Neuronal stem cell (in vitro differentiated cells): ENCODE data around the gene TBC1D22A.

Experiments
- DNase-seq: peaks from one replicate; pipeline ENCODE4 v3.0.0-alpha.2; 2013; ENCODE audit warnings: low spot score
- H2AFZ ChIP-seq: one replicate; pipeline ENCODE4 v1.6.1; 2013; ENCODE audit warnings: mild to moderate bottlenecking, low read length, inconsistent platforms
- H2AK5ac ChIP-seq: 2 replicates; pipeline ENCODE4 v1.6.1; 2013; ENCODE audit warnings: low read depth, mild to moderate bottlenecking, inconsistent platforms, low read length, moderate library complexity, mixed read lengths
- H2BK120ac ChIP-seq: 2 replicates; pipeline ENCODE4 v1.6.1; 2013; ENCODE audit warnings: low read depth, mild to moderate bottlenecking, inconsistent platforms, low read length, moderate library complexity, mixed read lengths
- H2BK12ac ChIP-seq: one replicate; pipeline ENCODE4 v1.6.1; 2013; ENCODE audit warnings: low read length, inconsistent platforms
- H2BK15ac ChIP-seq: 2 replicates; pipeline ENCODE4 v1.6.1; 2013; ENCODE audit warnings: mild to moderate bottlenecking, low read length, inconsistent platforms, mixed read lengths
- H2BK5ac ChIP-seq: one replicate; pipeline ENCODE4 v1.6.1; 2013; ENCODE audit warnings: inconsistent platforms, mild to moderate bottlenecking, low read length, moderate library complexity
- H3K14ac ChIP-seq: one replicate; pipeline ENCODE4 v1.6.1; 2013; ENCODE audit warnings: low read length, inconsistent platforms
- H3K18ac ChIP-seq: 2 replicates; pipeline ENCODE4 v1.6.1; 2013; ENCODE audit warnings: low read length, inconsistent platforms
- H3K23ac ChIP-seq: 2 replicates; pipeline ENCODE4 v1.6.1; 2013; ENCODE audit warnings: low read depth, mild to moderate bottlenecking, mixed read lengths, low read length, inconsistent platforms; ENCODE audit not compliant: poor library complexity
- H3K27ac ChIP-seq: replicated peaks from 3 replicates; pipeline ENCODE4 v1.5.1; 2013; ENCODE audit warnings: low read length, inconsistent platforms
- H3K27me3 ChIP-seq, 3 experiments: 2 replicates each; pipeline ENCODE4 v1.6.1; 2013; ENCODE audit warnings: low read length in 3 of 3, mild to moderate bottlenecking in 2 of 3, inconsistent platforms in 1 of 3, low read depth in 1 of 3, mixed read lengths in 1 of 3, moderate library complexity in 1 of 3; ENCODE audit not compliant: control insufficient read depth in 3 of 3, insufficient read depth in 3 of 3
- H3K36me3 ChIP-seq, 2 donors: replicated peaks in 1 of 2; 2 replicates each; pipeline ENCODE4 v1.6.1; 2013; ENCODE audit warnings: low read length in 2 of 2; ENCODE audit not compliant: control insufficient read depth in 2 of 2, insufficient read depth in 2 of 2
- H3K4ac ChIP-seq: 2 replicates; pipeline ENCODE4 v1.6.1; 2013; ENCODE audit warnings: inconsistent platforms, mild to moderate bottlenecking, low read length, moderate library complexity
- H3K4me1 ChIP-seq, 2 donors: 1 replicate in 1 of 2; 2 replicates in 1 of 2; pipeline ENCODE4 v1.6.1; 2013; ENCODE audit warnings: low read length in 2 of 2, low read depth in 1 of 2; ENCODE audit not compliant: control insufficient read depth in 2 of 2, insufficient read depth in 1 of 2
- H3K4me2 ChIP-seq: one replicate; pipeline ENCODE4 v1.6.1; 2013; ENCODE audit warnings: mild to moderate bottlenecking, low read length, inconsistent platforms; ENCODE audit not compliant: insufficient read depth, poor library complexity, severe bottlenecking
- H3K4me3 ChIP-seq, 2 donors: 2 replicates each; pipeline ENCODE4 v1.5.1; 2013; ENCODE audit warnings: low read length in 2 of 2, mild to moderate bottlenecking in 2 of 2, inconsistent platforms in 1 of 2, moderate library complexity in 1 of 2
- H3K79me1 ChIP-seq: one replicate; pipeline ENCODE4 v1.6.1; 2013; ENCODE audit warnings: low read depth, mild to moderate bottlenecking, inconsistent platforms, low read length, moderate library complexity
- H3K9ac ChIP-seq: one replicate; pipeline ENCODE4 v1.6.1; 2013; ENCODE audit warnings: mild to moderate bottlenecking, low read depth, low read length, inconsistent platforms; ENCODE audit not compliant: poor library complexity
- H3K9me3 ChIP-seq, 2 donors: replicated peaks in 1 of 2; 2 replicates each; pipeline versions ENCODE3 to v1.6.1; 2013; ENCODE audit warnings: low read length in 2 of 2, mild to moderate bottlenecking in 2 of 2, inconsistent platforms in 1 of 2, low read depth in 1 of 2, mixed read lengths in 1 of 2, moderate library complexity in 1 of 2; ENCODE audit not compliant: control insufficient read depth in 2 of 2, insufficient read depth in 1 of 2
- H4K8ac ChIP-seq: one replicate; pipeline ENCODE4 v1.6.1; 2013; ENCODE audit warnings: low read depth, mild to moderate bottlenecking, inconsistent platforms, low read length, moderate library complexity
- H4K91ac ChIP-seq: one replicate; pipeline ENCODE4 v1.6.1; 2013; ENCODE audit warnings: low read length, low read depth, mild to moderate bottlenecking, inconsistent platforms; ENCODE audit not compliant: poor library complexity
- WGBS, 2 donors: extraction: QIAGEN DNeasy Blood & Tissue Kit; methylation state at CpG; one replicate each; pipeline ENCODE4 v1.1.7; 2013; ENCODE audit warnings: missing lambda C conversion rate in 2 of 2, mixed read lengths in 1 of 2; ENCODE audit not compliant: insufficient read length in 2 of 2, insufficient replicate concordance in 1 of 2; ENCODE audit errors: extremely low coverage in 2 of 2; 5-methylcytosine and 5-hydroxymethylcytosine counted together

TBC1D22A gene

GRCh38 chr22:46812788-46813187 lies 50.3 kb downstream of the TBC1D22A start:
- Histone ChIP-seq H3K27ac (no peak overlapping the region), H2BK5ac (no peak overlapping the region), H3K36me3 (peaks cover 0 to 2% of the 10 kb centered on the region in 2 donors), H2BK15ac (no peak overlapping the region), H3K18ac (no peak overlapping the region), H3K23ac (no peak overlapping the region), H3K4me2 (no peak overlapping the region), H3K4me1 (peaks cover 11 to 31% of the 10 kb centered on the region in 2 donors), H4K91ac (no peak overlapping the region), H3K4me3 (no peak overlapping the region), H3K9ac (no peak overlapping the region), H3K4ac (no peak overlapping the region), H2BK120ac (no peak overlapping the region), H3K14ac (no peak overlapping the region), H3K27me3 (peaks cover 0 to 2% (median 0%) of the 10 kb centered on the region in 3 experiments), H2AFZ (no peak overlapping the region), H4K8ac (no peak overlapping the region), H2BK12ac (no peak overlapping the region), H3K9me3 (peaks cover 0 to 2% of the 10 kb centered on the region in 2 donors), H2AK5ac (no peak overlapping the region), H3K79me1 (peaks cover 4% of the 10 kb centered on the region)
- no CpG with 5 or more reads among the region's 13 CpGs for WGBS, 2 donors
- DNase-seq: no peak

GRCh38 chr22:46813816-46814597 lies 51.6 kb downstream of the TBC1D22A start:
- no peak overlapping the region for H3K27ac ChIP-seq
- no peak overlapping the region for H3K4me2 ChIP-seq
- H2BK12ac ChIP-seq: no peak overlapping the region
- no peak for DNase-seq
- H3K9ac ChIP-seq: no peak overlapping the region
- H3K23ac ChIP-seq: no peak overlapping the region
- peaks cover 0 to 2% of the 10 kb centered on the region in 2 donors for H3K36me3 ChIP-seq
- H2AFZ ChIP-seq: no peak overlapping the region
- H3K4me1 ChIP-seq: peaks cover 11 to 31% of the 10 kb centered on the region in 2 donors
- no peak overlapping the region for H3K4ac ChIP-seq
- no peak overlapping the region for H3K4me3 ChIP-seq
- H3K14ac ChIP-seq: no peak overlapping the region
- peaks cover 4% of the 10 kb centered on the region for H3K79me1 ChIP-seq
- H2BK15ac ChIP-seq: no peak overlapping the region
- peak overlapping the region; percentile 35 for H3K18ac ChIP-seq
- H3K27me3 ChIP-seq: peaks cover 0 to 2% (median 0%) of the 10 kb centered on the region in 3 experiments
- no peak overlapping the region for H4K8ac ChIP-seq
- H2BK5ac ChIP-seq: peak overlapping the region; percentile 5
- H2BK120ac ChIP-seq: no peak overlapping the region
- peak overlapping the region; percentile 11 for H2AK5ac ChIP-seq
- H3K9me3 ChIP-seq: peaks cover 0 to 2% of the 10 kb centered on the region in 2 donors
- WGBS, 2 donors: no CpG with 5 or more reads among the region's 9 CpGs
- H4K91ac ChIP-seq: no peak overlapping the region

GRCh38 chr22:46815132-46815531 lies 52.7 kb downstream of the TBC1D22A start:
- H2BK5ac ChIP-seq: no peak overlapping the region
- no peak for DNase-seq
- no peak overlapping the region for H2BK120ac ChIP-seq

GRCh38 chr22:46815559-46815895 lies 53.1 kb downstream of the TBC1D22A start:
- no CpG with 5 or more reads among the region's 5 CpGs for WGBS, 2 donors

More at GRCh38 chr22:46815132-46815531, 52.7 kb downstream of the TBC1D22A start:
- Histone ChIP-seq H3K4me3 (no peak overlapping the region), H4K91ac (no peak overlapping the region), H3K18ac (no peak overlapping the region), H3K27ac (no peak overlapping the region), H2BK12ac (no peak overlapping the region), H3K4me2 (no peak overlapping the region), H3K9ac (no peak overlapping the region), H3K27me3 (peaks cover 0 to 2% (median 0%) of the 10 kb centered on the region in 3 experiments), H2AK5ac (no peak overlapping the region), H2AFZ (no peak overlapping the region), H3K36me3 (peaks cover 0 to 2% of the 10 kb centered on the region in 2 donors), H3K14ac (no peak overlapping the region), H2BK15ac (no peak overlapping the region), H4K8ac (no peak overlapping the region), H3K79me1 (peaks cover 4% of the 10 kb centered on the region), H3K23ac (no peak overlapping the region), H3K4me1 (peaks cover 11 to 31% of the 10 kb centered on the region in 2 donors), H3K4ac (no peak overlapping the region), H3K9me3 (peaks cover 0 to 2% of the 10 kb centered on the region in 2 donors)
- WGBS, 2 donors: no CpG with 5 or more reads among the region's 12 CpGs

More at GRCh38 chr22:46815559-46815895, 53.1 kb downstream of the TBC1D22A start:
- no peak overlapping the region for H2BK5ac ChIP-seq
- peak overlapping the region; percentile 4 for H3K23ac ChIP-seq
- no peak overlapping the region for H4K91ac ChIP-seq
- no peak overlapping the region for H3K4me2 ChIP-seq
- no peak overlapping the region for H2BK120ac ChIP-seq
- H3K4me1 ChIP-seq: peaks cover 11 to 31% of the 10 kb centered on the region in 2 donors
- peaks cover 4% of the 10 kb centered on the region for H3K79me1 ChIP-seq
- peaks cover 0 to 2% (median 0%) of the 10 kb centered on the region in 3 experiments for H3K27me3 ChIP-seq
- no peak overlapping the region for H2BK15ac ChIP-seq
- no peak overlapping the region for H3K4me3 ChIP-seq
- peaks cover 0 to 2% of the 10 kb centered on the region in 2 donors for H3K9me3 ChIP-seq
- DNase-seq: no peak
- H2BK12ac ChIP-seq: no peak overlapping the region
- H3K27ac ChIP-seq: no peak overlapping the region
- H2AK5ac ChIP-seq: no peak overlapping the region
- H3K9ac ChIP-seq: no peak overlapping the region
- no peak overlapping the region for H3K14ac ChIP-seq
- no peak overlapping the region for H3K18ac ChIP-seq
- H2AFZ ChIP-seq: no peak overlapping the region
- no peak overlapping the region for H3K4ac ChIP-seq
- H4K8ac ChIP-seq: no peak overlapping the region
- H3K36me3 ChIP-seq: peaks cover 0 to 2% of the 10 kb centered on the region in 2 donors
